Retinal pigment epithelial cell (primary cell): Measurements from ENCODE around the gene RTL1.

ENCODE experiments used
- DNase-seq: peaks from one replicate; pipeline ENCODE4 v3.0.0-alpha.2; 2010; ENCODE audit warnings: low read depth
- H3K4me3 ChIP-seq: 2 replicates; pipeline ENCODE4 v1.5.1; 2011; ENCODE audit warnings: mild to moderate bottlenecking, low read length, control low read depth, moderate library complexity
- TF ChIP-seq, protein P1 (sequence below): conservative IDR thresholded peaks from 2 replicates; pipeline ENCODE4 v1.5.1; 2011; ENCODE audit warnings: low read depth, low read length, control low read depth, inconsistent platforms

Gene RTL1

DNA sequence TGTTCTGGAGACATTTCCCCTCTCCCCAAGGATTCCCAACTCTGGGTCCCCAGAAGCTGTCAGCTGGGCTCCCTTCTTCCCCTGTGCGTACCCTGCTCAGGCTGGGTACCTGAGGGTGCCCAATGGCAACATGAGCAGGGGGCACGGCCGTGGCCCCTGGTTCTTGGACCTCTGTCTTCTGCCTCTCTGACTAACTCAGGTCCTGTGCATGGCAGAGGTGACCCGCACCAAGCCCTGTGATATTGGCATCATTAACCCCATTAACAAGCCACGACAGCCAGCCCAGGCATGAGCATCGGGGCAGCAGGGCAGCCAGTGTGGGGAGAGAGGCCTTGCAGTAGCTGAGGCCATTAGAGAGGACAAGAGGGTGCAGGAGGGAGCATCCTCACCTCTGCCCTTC lies 28.4 kb downstream of the RTL1 start:
- no peak overlapping the region for H3K4me3 ChIP-seq
- no peak for DNase-seq
- TF ChIP-seq, protein P1, sequence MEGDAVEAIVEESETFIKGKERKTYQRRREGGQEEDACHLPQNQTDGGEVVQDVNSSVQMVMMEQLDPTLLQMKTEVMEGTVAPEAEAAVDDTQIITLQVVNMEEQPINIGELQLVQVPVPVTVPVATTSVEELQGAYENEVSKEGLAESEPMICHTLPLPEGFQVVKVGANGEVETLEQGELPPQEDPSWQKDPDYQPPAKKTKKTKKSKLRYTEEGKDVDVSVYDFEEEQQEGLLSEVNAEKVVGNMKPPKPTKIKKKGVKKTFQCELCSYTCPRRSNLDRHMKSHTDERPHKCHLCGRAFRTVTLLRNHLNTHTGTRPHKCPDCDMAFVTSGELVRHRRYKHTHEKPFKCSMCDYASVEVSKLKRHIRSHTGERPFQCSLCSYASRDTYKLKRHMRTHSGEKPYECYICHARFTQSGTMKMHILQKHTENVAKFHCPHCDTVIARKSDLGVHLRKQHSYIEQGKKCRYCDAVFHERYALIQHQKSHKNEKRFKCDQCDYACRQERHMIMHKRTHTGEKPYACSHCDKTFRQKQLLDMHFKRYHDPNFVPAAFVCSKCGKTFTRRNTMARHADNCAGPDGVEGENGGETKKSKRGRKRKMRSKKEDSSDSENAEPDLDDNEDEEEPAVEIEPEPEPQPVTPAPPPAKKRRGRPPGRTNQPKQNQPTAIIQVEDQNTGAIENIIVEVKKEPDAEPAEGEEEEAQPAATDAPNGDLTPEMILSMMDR, result no peak

GRCh38 chr14:100874411-100875091 lies 29.0 kb downstream of the RTL1 start:
- no peak for DNase-seq
- TF ChIP-seq, protein P1, result no peak

GRCh38 chr14:100874051-100874410 lies 29.5 kb downstream of the RTL1 start:
- no peak for DNase-seq
- H3K4me3 ChIP-seq, result no peak overlapping the region
- TF ChIP-seq, protein P1, result no peak

More at GRCh38 chr14:100874411-100875091, 29.0 kb downstream of the RTL1 start:
- no peak overlapping the region for H3K4me3 ChIP-seq

- DNase-seq, result no peak
- H3K4me3 ChIP-seq, result no peak overlapping the region
- TF ChIP-seq, protein P1, result no peak
Measured at GRCh38 chr14:100873096-100873482, 30.4 kb downstream of the RTL1 start.

- no peak for DNase-seq
Measured at GRCh38 chr14:100872259-100873095, 31.0 kb downstream of the RTL1 start.

DNA sequence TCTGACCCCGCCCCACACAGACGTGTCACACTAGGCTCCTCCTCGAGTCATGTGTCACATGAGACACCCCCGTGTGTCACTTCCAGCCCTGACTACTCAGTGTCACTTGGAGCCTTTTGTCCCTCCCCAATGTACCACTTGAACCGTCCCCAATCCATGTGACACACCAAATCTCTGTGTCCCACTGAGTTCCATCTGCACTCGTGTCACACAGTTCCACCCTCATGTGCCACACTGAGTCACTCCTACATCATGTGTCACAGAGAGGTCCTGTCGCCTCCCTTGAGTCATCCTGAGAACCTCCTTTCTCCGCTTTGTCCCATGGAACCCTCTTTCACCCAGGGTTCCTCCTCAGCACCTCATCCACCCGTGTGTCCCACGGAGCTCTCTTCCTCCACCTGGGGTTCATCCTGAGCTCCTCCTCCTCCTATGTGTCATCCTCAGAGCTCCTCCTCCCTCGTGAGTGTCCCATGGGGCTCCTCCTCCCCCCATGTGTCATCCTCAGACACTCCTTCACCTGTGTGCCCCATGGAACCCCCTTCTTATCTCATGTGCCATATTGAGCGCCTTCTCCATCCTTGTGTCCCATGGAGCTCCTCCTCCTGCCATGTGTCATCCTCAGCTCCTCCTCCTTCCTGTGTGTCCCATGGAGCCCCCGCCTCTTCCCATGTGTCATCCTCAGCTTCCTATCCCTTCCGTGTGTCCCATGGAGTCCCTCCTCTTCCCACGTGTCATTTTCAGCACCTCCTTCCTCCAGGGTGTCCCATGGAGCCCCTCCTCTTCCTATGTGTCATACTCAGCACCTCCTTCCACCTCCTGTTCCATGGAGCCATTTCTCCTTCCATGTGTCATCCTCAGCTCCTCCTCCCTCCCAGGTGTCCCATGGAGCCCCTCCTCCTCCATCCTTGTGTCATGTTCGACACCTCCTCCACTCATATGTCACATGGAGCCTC lies 32.0 kb downstream of the RTL1 start:
- TF ChIP-seq, protein P1, result no peak
- no peak overlapping the region for H3K4me3 ChIP-seq
- DNase-seq, result no peak

More at GRCh38 chr14:100872259-100873095, 31.0 kb downstream of the RTL1 start:
- TF ChIP-seq, protein P1, result no peak
- no peak overlapping the region for H3K4me3 ChIP-seq
